ENCODE data around the gene TRHDE.

DNA sequence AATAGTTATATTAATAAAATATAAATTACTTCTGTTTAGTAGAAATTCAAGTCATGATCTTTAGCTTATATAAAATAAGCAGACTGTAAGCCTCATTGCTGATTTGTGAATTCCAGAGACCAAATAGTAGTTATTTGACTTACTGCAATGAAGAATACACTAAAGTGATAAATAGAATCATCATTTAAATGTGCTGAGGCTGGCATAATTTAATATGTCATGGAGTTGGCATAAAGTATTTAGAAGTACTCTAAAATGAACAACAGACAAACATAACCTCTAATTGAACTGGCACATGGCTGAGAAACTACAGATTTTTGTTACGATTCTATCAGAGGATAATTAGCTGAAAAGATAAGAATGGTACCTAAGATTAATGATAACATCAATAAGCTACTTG is 45.7 kb upstream of the TRHDE start:
- TF ChIP-seq, protein P1, sequence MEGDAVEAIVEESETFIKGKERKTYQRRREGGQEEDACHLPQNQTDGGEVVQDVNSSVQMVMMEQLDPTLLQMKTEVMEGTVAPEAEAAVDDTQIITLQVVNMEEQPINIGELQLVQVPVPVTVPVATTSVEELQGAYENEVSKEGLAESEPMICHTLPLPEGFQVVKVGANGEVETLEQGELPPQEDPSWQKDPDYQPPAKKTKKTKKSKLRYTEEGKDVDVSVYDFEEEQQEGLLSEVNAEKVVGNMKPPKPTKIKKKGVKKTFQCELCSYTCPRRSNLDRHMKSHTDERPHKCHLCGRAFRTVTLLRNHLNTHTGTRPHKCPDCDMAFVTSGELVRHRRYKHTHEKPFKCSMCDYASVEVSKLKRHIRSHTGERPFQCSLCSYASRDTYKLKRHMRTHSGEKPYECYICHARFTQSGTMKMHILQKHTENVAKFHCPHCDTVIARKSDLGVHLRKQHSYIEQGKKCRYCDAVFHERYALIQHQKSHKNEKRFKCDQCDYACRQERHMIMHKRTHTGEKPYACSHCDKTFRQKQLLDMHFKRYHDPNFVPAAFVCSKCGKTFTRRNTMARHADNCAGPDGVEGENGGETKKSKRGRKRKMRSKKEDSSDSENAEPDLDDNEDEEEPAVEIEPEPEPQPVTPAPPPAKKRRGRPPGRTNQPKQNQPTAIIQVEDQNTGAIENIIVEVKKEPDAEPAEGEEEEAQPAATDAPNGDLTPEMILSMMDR (IDR thresholded peaks at IDR 0.05; ENCODE audit: low read depth, low read length): no peak
- no peak for TF ChIP-seq EZH2phosphoT487 (IDR thresholded peaks at IDR 0.05; ENCODE audit: low read depth)
